Lower lobe of right lung (tissue), 2 donors: ENCODE results near the gene TAS2R60. TPM values are rescaled to one million over a fixed set of nuclear protein-coding genes. Genes with fewer than 3 reads are reported as not detected.
A peak's percentile ranks its signal among the peaks of the same experiment; 100 is the strongest.

Experiments
- ATAC-seq, 2 donors: fragments of 200-7000 bp; cut with Tn5 transposase; one replicate each; pipeline ENCODE4 v1.9.1; 2020 to 2022; ENCODE audit warnings: mild to moderate bottlenecking in 2 of 2, moderate library complexity in 2 of 2
- DNase-seq: peaks from one replicate; pipeline ENCODE4 v3.0.0-alpha.2; 2020
- H3K27ac ChIP-seq: fragments of 200-600 bp; one replicate; pipeline ENCODE4 v1.8.0; 2022
- H3K27me3 ChIP-seq: fragments of 200-600 bp; one replicate; pipeline ENCODE4 v1.8.0; 2022; ENCODE audit warnings: low read depth
- H3K36me3 ChIP-seq: fragments of 200-600 bp; one replicate; pipeline ENCODE4 v1.8.0; 2022; ENCODE audit warnings: mild to moderate bottlenecking
- H3K4me1 ChIP-seq: fragments of 200-600 bp; one replicate; pipeline ENCODE4 v1.8.0; 2022
- H3K4me3 ChIP-seq: fragments of 200-600 bp; one replicate; pipeline ENCODE4 v1.8.0; 2022; ENCODE audit warnings: mild to moderate bottlenecking
- H3K9me3 ChIP-seq: fragments of 200-600 bp; one replicate; pipeline ENCODE4 v1.8.0; 2022
- intact Hi-C: fragments of 100-400 bp; cut with DNase I; formaldehyde crosslinking; loops from one replicate; pipeline ENCODE4 v1.11.0; 2022
- long read RNA-seq: library from polyadenylated mRNA; unstranded; transcript quantifications from one replicate; pipeline ENCODE4 v2.0.0, GENCODE V29; 2021
- total RNA-seq: library from RNA; stranded (reverse); fragmentation: NEBNext Ultra II Directional; extraction: Animal tissue kit (Norgen Biotek cat#: 25700); gene quantifications from one replicate; pipeline ENCODE4 v1.2.1, GENCODE V29; 2021
- TF ChIP-seq, protein P1 (sequence below): fragments of 200-600 bp; IDR thresholded peaks from one replicate; pipeline ENCODE4 v1.8.0; 2022; ENCODE audit warnings: antibody characterized with exemption, mild to moderate bottlenecking
- donor health status: DM: no; HTN: yes; CAD: no; lungs with severe emphysema.

Gene TAS2R60, protein sequence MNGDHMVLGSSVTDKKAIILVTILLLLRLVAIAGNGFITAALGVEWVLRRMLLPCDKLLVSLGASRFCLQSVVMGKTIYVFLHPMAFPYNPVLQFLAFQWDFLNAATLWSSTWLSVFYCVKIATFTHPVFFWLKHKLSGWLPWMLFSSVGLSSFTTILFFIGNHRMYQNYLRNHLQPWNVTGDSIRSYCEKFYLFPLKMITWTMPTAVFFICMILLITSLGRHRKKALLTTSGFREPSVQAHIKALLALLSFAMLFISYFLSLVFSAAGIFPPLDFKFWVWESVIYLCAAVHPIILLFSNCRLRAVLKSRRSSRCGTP
- not detected for total RNA-seq
- long read RNA-seq, result 0 reads

DNA sequence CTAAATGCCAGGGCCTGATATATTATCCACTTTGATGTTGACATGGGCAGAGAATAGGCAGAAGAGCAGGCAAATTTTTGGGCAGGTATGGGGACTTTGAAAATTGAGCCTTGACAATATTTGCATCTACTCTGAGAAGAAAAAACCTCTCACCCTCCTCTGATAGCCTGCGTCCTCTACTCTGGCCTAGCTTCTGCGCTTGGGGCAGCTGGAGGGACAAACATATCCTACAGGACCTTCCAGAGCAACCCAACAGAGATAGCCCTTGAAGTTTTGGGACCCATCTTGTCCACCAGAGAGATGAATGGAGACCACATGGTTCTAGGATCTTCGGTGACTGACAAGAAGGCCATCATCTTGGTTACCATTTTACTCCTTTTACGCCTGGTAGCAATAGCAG lies at the start of gene TAS2R60:
TSS of gene TAS2R60 (plus strand) at position 301 of the 400 bp plus-strand sequence. CDS start at position 301, 0 bp downstream.
- ATAC-seq (no peak), DNase-seq (no peak)
- no peaks in the 10 kb centered on the region for H3K36me3 ChIP-seq
- TF ChIP-seq, protein P1, sequence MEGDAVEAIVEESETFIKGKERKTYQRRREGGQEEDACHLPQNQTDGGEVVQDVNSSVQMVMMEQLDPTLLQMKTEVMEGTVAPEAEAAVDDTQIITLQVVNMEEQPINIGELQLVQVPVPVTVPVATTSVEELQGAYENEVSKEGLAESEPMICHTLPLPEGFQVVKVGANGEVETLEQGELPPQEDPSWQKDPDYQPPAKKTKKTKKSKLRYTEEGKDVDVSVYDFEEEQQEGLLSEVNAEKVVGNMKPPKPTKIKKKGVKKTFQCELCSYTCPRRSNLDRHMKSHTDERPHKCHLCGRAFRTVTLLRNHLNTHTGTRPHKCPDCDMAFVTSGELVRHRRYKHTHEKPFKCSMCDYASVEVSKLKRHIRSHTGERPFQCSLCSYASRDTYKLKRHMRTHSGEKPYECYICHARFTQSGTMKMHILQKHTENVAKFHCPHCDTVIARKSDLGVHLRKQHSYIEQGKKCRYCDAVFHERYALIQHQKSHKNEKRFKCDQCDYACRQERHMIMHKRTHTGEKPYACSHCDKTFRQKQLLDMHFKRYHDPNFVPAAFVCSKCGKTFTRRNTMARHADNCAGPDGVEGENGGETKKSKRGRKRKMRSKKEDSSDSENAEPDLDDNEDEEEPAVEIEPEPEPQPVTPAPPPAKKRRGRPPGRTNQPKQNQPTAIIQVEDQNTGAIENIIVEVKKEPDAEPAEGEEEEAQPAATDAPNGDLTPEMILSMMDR, result no peak
- H3K4me1 ChIP-seq, result no peaks in the 10 kb centered on the region
- no peaks in the 10 kb centered on the region for H3K27me3 ChIP-seq
- H3K9me3 ChIP-seq, result no peaks in the 10 kb centered on the region
- H3K27ac ChIP-seq, result no peak within 1 kb of the TSS
- no peak within 1 kb of the TSS for H3K4me3 ChIP-seq
- intact Hi-C loops, result no loop called here

- Histone ChIP-seq H3K27ac (no peak overlapping the region), H3K36me3 (peaks cover 34% of the 10 kb centered on the region), H3K4me1 (peaks cover 57% of the 10 kb centered on the region), H3K9me3 (no peaks in the 10 kb centered on the region), H3K27me3 (no peaks in the 10 kb centered on the region), H3K4me3 (no peak overlapping the region)
- no peak for DNase-seq
- intact Hi-C loops, result no loop called here
- TF ChIP-seq, protein P1, result no peak
- ATAC-seq, result no peak
Measured at GRCh38 chr7:143394068-143394467, 49.2 kb upstream of the TAS2R60 start.

- DNase-seq, result no peak
- H3K27me3 ChIP-seq, result no peaks in the 10 kb centered on the region
- no peak overlapping the region for H3K4me3 ChIP-seq
- intact Hi-C loops, result no loop called here
- H3K4me1 ChIP-seq, result peaks cover 57% of the 10 kb centered on the region
- no peaks in the 10 kb centered on the region for H3K9me3 ChIP-seq
- TF ChIP-seq, protein P1, result no peak
- H3K27ac ChIP-seq, result no peak overlapping the region
- no peak for ATAC-seq
- H3K36me3 ChIP-seq, result peaks cover 27% of the 10 kb centered on the region
Measured at GRCh38 chr7:143394777-143395176, 48.5 kb upstream of the TAS2R60 start.

DNA sequence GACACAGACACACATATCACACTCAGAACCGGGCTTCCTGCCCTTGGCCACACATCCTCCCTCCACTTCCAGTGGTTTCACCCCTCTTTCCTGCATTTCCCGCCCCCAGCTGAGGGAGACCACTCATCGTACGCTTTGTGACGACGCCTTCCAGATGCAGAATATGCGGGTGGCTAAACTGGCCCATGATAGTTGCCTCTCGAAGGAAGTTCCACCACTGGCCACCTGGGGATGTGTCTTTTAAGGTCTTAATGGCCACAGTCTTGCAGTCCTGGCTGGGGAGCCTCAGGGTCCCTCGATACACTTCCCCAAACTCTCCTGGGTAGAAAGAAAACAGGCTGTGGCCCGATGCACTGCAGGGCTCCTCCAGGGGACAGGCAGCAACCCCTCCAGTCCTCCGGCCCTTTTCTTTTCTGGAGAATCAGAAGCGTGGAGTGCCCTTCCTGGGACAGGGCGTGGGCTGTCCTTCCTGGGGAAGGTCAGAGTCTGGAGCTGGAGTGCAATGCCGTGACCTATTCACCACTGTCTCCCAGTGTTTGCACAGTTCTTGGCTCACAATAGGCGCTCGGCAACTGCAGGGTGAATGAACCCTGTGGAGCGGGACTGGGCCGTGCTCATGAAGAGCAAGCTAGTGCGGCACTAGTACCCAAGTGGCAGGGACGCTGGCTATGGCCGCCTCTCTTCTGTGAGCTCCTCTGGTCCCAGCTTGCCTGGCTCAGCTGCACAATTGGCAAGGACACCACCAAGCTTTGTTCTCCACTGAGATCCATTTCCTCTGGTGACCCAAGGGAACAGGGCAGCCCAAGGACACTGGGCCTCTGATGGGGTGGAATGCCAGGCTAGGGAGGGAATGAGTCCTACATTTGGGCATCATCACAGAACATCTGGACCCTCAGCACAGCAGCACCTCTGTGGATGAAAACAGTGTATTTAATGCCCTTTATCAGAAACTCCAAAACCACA lies 47.8 kb upstream of the TAS2R60 start:
- peak overlapping the region; percentile 57 for H3K27ac ChIP-seq
- intact Hi-C loops, result no loop called here
- TF ChIP-seq, protein P1, result no peak
- peak; percentile 7 to 13 for ATAC-seq
- peaks cover 20% of the 10 kb centered on the region for H3K36me3 ChIP-seq
- DNase-seq, result no peak
- no peaks in the 10 kb centered on the region for H3K9me3 ChIP-seq
- no peak overlapping the region for H3K4me3 ChIP-seq
- H3K27me3 ChIP-seq, result no peaks in the 10 kb centered on the region
- peaks cover 55% of the 10 kb centered on the region for H3K4me1 ChIP-seq

GRCh38 chr7:143396182-143396581 lies 47.1 kb upstream of the TAS2R60 start:
- intact Hi-C loops, result no loop called here
- DNase-seq (no peak), ATAC-seq (no peak)
- Histone ChIP-seq H3K36me3 (peaks cover 13% of the 10 kb centered on the region), H3K27ac (peak overlapping the region; percentile 57), H3K27me3 (no peaks in the 10 kb centered on the region), H3K9me3 (no peaks in the 10 kb centered on the region), H3K4me1 (peaks cover 48% of the 10 kb centered on the region), H3K4me3 (no peak overlapping the region)
- TF ChIP-seq, protein P1, result no peak
